NB4 (cell line): ENCODE data around the gene NFIB.

Source experiments
- CTCF ChIP-seq: IDR thresholded peaks from one replicate; pipeline ENCODE4 v1.5.1; 2012; ENCODE audit warnings: low read depth, low read length
- TF ChIP-seq, protein P1 (sequence below): IDR thresholded peaks from 2 replicates; pipeline ENCODE4 v1.6.1; 2011; ENCODE audit warnings: low read depth, low read length

- TF ChIP-seq, protein P1, sequence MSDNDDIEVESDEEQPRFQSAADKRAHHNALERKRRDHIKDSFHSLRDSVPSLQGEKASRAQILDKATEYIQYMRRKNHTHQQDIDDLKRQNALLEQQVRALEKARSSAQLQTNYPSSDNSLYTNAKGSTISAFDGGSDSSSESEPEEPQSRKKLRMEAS = no peak
- no peak for TF ChIP-seq CTCF
Observed at GRCh38 chr9:14112226-14112625, 201.7 kb downstream of the NFIB start.
